Right renal pelvis (tissue), 4 donors: ENCODE data around the gene DLGAP4. TPM values are rescaled to one million over a fixed set of nuclear protein-coding genes. Genes with fewer than 3 reads are reported as not detected.

Experiments used
- DNase-seq, 4 donors: peaks; one replicate each; pipeline ENCODE4 v3.0.0-alpha.2; 2013; ENCODE audit warnings: low read depth in 4 of 4, low spot score in 3 of 4, missing footprints in 1 of 4
- polyA plus RNA-seq, 4 donors: library from polyadenylated mRNA; unstranded; fragments of 120-200 nt; gene quantifications; one replicate each; pipeline ENCODE4 v1.2.1, GENCODE V29; 2013; ENCODE audit not compliant: insufficient read length in 4 of 4

DLGAP4 gene
- polyA plus RNA-seq, 4 donors: 57.6 to 71.2 (median 62.1) TPM

DNA sequence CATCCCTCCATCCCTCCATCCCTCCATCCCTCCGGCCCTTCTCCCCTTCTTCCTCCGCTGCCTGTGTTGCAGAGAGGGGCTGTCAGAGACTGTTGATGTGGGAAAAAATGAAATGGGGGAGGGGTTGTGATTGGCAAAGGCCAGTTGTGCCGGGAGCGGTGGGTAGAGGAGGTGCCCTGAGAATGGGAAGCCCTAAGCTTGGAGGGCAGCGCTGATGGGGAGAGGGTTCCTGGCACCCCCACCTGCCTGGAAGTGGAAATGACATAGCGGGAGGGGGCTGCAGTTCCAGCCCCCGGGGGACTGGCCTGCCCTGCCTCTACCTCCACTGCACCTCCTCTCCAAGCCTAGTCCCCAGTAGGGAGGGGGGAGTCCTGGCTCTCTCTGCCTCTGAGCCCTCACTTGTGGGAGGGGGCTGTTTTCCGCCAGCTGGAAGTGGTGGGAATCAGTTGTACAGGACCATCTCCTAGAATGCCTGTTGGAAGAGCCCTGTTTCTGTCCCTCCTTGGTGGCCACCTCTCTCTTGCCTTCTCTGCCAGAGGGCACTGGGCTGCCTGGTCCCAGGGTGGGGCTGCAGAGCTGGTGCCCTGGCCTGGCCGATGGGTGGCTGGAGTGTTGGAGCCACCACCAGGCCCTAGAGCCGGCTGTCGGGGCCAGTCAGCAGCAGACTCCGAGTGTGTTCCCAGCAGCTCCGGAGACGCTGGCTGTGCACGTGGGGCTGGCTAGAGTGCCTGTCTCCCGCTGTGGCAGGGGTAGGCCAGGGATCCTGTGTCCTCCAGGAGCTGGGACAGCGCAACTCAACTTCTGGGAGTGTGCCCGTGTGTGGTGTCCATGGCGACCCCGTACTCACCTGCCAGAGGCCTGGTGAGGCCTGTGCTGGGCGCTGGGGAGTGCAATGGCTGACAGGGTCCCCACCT, 1.5 kb downstream of the DLGAP4 start:
- no peak for DNase-seq

DNA sequence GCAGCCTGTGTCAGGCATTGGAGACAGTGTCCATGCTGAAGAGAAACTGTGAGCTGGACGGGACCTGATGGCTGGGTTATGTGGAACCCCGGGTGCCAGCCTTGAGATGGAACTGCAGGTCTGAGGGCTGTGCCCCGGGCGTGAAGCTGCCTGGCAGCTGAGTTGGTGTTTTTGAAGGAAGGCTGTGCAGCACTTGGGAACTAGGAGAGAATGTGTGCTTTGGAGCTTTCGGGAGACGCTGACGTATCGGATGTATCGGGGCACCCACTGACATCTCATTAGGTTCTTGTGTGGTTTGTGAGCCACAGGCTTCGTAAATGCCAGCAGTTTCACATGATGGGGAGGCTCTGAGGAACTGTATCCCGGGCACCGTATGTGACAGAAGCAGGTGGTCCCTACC, 2.2 kb downstream of the DLGAP4 start:
- DNase-seq: no peak

DNA sequence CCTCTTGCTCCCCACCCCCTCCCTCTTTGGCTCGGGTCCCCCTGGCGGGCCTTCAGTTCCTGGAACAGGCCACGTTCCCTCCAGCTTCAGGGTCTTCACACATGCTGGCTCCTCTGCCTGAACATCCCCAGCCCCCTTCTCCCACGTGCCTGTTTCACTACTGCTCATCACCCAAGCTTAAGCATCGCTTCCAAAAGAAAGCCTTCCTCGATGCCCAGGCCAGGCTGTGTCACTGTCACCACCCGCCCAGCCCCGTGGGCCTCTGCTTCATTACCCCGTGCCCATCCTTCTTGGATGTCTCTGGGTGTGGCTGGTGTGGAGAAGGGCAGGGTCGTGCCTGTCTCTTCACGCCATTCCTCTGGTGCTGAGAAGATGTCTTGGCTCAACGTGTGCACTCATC, 2.8 kb downstream of the DLGAP4 start:
- DNase-seq: no peak

DNA sequence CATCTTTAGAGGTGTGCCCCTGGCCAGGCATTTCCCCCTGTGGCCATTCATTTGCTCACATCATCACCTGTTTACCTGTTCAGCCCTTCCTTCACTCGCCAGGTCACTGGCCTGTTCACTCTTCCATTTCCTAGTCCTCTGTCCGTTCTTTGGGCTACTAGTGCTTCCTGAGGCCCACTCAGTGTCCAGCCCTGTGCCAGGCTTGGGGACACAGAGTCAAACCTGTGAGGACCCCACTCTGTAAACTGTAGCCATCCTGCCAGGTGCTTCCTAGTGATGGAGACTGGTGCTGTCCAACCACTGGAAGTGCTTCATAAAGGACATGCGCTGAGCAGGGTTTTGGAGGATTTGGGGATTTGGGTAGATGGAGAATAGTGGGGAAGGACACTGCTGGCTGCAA, 3.5 kb downstream of the DLGAP4 start:
- DNase-seq: no peak

DNA sequence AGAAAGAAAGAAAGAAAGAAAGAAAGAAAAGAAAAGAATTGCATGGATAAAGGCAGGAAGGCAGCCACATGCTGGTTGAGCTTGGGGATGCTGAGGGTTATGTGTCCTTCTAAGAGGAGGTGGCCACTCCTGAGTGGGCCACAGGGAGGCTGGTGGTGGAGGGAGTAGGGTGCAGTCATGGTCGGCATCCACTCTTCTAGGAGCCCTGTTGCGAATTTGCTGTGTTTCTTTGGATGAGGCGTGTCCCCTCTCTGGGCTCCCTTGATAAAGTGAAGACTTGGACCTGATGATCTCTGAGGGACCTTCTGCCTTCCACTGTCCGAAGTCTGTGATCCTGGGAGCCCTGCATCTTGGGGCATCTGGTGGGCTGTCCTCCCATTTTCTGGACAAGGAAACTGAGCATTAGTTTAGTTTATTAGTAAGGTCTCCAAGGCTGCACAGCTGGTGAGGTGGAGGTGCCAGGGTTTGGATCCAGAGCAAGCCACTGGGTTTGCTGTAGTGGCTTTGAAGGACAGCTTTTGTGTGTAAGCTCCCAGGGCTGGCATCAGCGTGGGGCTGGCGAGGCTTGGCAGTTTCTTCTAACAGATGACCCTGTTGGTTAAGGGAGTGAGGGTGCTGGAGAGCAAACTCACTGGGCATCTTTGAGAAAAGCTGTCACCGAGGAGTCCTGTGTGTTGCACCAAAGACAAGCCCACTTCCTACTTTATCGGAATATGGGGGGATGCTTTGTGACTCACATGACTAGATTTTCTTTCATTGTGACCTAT, 4.3 kb downstream of the DLGAP4 start:
- DNase-seq: no peak

DNA sequence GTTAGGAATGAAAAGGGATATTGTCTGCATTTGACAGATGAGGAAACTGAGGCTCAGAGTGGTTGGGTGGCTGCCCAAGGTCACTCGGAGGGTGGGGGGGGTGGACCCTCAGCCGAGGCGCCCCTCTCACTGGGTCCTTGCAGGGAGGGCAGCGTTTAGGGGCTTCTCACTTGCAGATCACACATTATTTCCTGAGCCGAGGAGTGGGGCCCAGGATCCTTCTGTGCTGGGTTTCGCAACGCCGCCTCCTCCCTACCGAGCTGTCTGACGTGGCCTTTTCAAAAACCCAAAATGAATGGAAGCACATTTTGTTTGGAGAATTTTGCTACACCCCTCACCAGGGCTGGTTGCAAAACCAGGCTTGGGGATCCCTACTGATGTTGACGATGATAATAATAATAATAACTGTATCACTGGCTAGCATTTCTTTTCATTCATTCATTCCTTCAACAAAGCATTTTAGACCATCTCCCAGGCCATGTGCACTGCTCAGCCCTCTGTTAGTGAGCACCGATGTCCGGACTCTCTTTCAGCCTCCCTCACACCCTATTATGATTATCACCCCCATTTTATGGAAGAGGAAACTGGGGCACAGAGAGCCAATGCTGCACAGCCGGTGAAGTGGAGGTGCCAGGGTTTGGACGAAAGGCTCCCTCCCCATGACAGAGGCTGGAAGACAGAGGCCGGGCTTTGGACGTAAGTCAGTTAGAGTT, 5.2 kb downstream of the DLGAP4 start:
- DNase-seq: no peak

DNA sequence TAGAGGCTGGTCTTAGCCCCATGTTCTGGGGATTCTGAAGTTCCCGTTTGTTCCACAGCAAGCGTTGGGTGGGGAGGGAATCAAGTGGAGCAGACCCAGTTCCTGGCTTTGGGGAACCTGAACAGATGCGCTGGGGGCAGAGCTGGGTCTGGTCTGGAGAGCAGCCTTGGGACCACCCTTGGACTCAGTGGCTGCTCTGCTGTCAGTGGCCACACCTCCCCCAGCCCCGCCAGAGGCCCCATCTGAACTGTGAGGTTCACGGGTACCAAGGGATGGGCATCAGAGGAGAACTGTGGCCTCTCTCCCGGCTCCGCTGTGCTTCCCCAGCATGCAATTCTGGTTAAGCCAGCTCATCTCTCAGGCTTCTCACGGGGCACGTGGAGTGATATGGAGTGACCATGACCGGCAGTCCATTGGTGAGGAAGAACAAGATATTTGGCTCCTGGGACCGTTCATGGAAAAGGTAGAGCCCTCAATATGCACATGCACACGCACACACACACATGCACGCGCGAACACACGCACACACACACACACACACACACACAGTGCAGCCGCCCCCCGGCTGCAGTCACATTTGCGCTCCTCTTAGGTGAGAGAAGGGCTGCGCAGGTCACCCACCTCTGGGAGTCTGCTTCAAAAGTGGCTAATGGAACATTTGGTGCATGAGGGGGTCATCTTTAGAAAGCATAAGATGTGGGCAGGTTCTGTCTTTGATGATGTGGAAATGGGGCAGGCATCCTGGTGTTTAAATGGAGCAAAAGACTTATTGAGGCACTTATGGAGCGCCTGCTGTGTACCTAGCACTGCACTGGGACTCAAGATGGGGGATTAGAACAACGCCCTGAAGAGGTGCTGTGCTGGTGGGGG, 6.0 kb downstream of the DLGAP4 start:
- no peak for DNase-seq

DNA sequence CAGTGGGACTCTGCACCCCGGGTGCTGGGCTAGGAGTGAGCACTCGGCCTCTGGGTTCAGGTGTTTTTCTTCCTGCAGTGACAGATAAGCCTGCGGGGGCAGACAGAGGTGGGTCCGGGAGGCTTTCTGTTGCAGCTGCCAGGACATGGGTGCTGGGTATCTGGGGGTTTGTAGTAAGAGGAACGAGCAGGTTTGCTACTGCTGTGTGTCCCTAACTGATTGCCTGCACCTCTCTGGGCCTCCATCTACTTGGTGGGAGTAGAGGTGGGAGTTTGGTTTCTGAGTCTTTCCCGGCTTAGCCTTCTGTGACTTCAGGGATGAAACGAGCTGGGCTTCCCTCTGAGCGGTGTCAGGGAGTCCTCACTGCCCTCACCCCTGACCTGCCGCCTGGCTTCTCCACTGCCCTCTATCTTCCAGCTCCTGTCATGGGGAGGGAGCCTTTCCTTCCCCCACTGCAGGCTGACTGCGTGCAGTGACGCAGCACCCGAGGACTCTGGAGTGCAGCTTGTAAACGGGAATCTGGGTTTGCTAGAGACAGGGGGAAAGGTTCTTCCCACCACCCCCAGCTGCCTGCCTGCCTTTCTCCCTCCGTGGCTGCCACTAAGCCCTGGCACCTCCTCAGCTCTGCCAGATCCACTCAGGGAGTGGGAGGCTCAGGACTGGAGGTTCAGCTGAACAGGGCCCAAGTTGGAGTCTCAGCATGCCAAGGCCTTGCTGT, 6.7 kb downstream of the DLGAP4 start:
- no peak for DNase-seq

DNA sequence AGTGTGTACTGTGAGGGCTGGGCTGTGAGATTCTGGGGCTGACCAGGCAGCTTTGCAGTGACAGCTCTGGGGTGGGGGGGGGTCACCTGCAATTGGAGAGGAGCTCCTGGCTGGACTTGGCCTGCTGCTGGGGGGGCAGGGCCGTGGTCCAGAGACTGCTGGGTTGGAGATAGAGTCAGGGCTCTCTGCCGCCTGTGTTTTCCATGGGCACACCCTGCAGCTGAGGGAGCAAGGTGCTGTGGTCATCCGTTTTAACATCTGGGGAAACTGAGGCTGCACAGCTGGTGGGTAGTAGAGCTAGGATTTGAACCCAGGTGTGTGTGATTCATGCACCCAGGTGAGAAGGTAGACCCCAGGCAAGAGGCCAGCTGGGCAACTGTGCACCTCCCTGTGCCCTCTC, 7.3 kb downstream of the DLGAP4 start:
- no peak for DNase-seq

DNA sequence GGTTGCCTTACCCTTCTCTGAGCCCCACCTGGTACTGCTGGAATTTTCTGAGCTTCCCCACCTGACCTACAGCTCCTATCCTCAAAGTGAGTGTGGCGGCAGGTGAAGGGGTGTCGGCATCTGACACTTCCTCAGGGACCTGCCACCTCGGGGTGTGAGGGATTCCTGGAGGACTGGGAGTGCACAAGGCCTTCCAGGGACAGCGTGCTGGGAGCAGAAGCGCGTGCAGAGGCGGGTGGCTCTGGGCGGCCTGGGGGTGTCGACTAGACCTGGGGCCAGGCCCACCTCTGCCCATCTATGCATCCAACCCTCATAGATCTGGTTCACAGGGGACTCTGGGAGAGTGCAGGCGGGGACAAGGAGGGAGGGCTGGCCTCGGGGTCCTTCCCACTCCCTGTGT, 7.8 kb downstream of the DLGAP4 start:
- DNase-seq: no peak

DNA sequence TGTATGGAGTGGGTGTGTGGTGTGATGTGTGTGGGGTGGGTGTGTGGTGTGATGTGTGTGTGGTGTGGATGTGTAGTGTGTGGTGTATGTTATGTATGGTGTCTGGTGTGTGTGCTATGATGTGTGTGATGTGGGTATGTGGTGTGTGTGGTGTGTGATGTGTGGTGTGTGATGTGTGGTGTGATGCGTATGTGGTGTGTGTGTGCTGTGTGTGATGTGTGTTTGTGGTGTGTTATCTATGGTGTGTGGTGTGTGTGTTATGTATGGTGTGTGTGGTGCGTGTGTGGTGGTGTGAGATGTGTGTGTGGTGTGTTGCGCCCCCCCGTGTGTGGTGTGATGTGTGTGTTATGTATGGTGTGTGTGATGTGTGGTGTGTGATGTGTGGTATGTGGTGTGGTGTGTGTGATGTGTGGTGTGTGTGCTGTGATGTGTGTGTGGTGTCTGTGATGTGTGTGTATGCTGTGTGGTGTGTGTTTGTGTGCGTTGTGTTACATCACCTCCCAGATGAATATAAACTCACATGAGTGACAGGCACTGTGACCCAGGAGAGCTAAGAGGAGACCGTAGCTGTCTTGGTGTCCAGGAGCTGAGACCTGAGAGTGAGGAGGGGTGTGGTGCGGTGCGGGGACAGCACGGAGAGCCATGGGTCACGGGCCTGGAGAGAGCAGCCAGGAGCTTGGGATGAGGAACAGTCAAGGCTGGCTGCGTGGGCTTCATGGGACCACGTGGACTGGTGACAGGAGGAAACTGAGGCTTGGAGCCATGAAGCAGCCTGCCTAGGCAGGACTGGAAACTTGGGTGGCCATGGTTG, 8.8 kb downstream of the DLGAP4 start:
- DNase-seq: no peak

DNA sequence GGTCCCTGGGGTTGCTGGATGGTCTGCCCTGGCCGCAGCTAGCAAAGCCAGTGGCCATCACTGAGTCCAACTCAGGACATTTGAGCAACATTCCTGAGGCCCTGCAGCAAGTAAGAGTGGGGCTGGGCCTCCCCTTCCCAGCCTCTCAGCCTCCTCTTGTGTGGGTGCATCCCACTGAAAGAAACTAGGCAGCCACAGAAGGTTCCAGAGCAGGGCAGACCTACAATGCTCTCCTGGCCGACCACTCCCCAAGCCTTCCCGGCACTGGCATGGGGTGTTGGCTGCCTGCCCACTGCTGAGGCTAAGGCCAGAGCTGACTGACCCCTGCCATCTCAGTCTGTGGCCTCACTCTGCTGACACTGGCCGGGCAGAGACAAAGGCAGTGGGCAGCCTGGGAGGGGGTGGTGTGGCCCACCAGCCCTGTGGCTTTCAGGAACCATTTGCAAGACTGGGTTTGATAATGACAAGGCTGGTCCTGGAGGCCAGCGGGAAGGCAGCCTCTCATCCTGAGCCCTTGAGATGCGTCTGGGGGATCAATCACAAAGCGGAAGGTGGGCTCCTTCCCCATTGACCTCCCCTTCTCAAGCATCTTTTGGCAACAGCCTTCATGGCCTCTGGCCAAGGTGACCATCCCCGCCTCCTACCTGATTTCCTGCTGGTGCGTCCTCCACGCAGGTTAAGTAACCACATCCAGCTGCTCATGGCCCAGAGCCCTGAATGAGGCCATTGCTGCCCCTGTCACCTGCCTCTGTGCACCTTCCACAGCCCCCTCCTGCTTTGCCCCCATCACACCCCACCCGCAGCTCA, 9.6 kb downstream of the DLGAP4 start:
- DNase-seq: no peak

DNA sequence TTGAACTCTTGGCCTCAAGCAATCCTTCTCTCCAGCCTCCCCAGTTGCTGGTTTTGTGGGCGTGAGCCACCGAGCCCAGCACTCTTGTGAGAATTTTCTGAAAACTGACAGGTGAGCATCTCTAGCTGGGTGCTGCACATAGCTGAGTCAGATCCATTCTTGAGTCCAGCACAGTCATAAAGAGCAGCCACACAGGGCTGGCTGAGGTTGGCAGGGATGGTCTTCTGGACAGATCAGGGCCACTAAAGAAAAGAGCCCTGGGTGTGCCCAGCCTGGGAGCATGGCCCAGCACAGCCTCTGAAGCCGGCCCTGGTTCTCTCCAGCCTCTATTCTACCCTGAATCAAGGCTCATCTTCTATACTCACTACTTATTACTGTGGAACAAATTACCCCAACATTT, 11.5 kb downstream of the DLGAP4 start:
- no peak for DNase-seq

DNA sequence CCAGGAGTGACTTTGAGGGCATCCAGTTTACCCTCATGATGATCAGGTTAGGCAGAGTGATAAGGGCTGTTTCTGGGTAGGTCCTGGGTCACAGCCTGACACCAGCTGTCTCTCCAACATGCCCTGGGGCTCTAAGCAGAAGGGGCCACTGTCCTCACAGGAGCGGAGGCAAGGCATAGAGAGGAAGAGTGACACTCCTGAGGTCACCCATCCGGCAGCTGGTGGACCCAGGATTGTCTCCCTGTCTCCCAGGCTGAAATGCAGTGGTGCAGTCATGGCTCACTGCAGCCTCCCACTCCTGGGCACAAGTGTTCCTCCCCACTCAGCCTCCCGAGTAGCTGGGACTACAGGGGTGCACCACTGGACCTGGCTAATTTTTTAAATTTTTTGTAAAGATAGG, 12.0 kb downstream of the DLGAP4 start:
- DNase-seq: no peak

DNA sequence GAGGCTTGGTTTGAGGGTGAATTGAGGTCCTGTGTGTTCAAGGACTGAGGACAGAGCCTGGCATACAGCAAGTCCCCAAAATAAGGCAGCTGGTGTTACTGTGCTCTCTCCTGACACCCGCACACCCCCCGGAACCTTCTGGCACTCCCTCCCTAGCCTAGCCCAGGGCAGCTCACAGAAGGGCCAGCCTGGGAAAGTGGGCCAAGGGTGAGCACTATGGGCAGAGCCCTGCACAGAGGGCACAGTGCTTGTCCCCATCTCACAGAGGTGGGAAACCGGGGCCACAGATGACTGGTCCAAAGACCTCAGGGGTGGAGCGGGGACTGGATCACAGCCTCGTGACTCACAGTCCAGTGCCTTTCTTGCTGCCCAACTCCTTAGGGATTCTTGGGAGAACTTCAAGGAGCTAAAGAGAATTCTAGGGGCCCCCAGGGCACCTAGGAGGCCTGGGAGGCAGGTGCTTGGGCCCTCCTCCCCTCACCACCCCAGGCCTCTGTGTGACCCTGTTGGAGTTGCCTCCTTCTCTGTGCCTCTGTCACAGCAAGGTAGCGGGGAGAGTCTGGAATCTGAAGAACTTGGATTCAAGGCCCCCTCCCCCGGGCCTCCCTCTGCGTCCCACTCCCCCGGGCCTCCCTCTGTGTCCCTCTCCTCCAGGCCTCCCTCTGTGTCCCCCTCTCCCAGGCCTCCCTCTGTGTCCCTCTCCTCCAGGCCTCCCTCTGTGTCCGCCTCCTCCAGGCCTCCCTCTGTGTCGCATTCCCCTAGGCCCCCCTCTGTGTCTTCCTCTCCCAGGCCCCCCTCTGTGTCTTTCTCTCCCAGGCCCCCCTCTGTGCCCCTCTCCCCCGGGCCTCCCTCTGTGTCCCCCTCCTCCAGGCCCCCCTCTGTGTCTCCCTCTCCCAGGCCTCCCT, 13.5 kb downstream of the DLGAP4 start:
- no peak for DNase-seq

DNA sequence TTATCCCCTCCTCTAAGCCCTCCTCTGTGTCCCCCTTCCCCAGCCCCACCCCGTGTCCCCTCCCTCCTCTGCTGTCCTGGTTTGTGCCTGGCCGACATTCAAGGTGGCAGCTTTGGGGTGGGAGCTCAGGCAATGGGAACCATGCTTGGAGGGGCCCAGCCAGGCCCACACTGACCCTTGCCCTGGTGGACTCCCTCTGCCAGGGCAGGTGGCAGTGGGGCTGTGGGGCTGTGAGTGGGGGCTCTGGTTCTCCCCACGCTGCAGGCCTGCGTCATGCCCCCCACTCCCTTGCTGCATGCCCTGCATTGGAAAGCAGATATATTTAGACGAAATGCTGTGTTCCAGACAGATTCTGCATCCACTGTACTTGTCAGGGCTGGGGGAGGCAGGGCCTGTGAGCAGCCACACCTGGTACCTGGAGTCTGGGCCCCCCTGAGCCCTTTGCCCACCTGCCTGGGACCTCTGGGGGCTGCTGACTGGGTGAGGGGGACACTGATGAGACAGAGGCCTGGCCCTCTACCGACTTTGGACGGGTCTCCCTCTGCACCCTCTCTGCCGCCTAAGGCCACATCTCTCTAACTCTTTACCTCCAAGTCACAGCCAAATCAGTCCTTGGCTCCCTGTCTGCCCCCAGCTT, 14.2 kb downstream of the DLGAP4 start:
- no peak for DNase-seq
